Natural killer cell (primary cell): ENCODE results near the gene GPR4. TPM values are rescaled to one million over a fixed set of nuclear protein-coding genes. Genes with fewer than 3 reads are reported as not detected.
A peak's percentile ranks its signal among the peaks of the same experiment; 100 is the strongest.

Source experiments
- ATAC-seq, 3 donors: fragments of 150-1000 bp in 2 of 3; fragments of 200-7000 bp in 1 of 3; cut with Tn5 transposase; 1 replicate in 1 of 3; 2 replicates in 2 of 3; pipeline ENCODE4 v1.10.0; 2021; ENCODE audit warnings: mild to moderate bottlenecking in 2 of 3, moderate library complexity in 2 of 3
- DNase-seq, 2 donors: peaks; one replicate each; pipeline versions ENCODE4 v3.0.0 to v3.0.0-alpha.2; 2013 to 2021; ENCODE audit warnings: mixed read lengths in 1 of 2
- H3K27ac ChIP-seq: one replicate; pipeline ENCODE4 v1.5.1; 2013; ENCODE audit warnings: mild to moderate bottlenecking, low read length
- H3K27me3 ChIP-seq: one replicate; pipeline ENCODE4 v1.6.1; 2013; ENCODE audit warnings: low read length; ENCODE audit not compliant: control insufficient read depth, insufficient read depth
- H3K36me3 ChIP-seq: one replicate; pipeline ENCODE4 v1.6.1; 2013; ENCODE audit warnings: low read length; ENCODE audit not compliant: control insufficient read depth, insufficient read depth
- H3K4me1 ChIP-seq: one replicate; pipeline ENCODE4 v1.6.1; 2013; ENCODE audit warnings: low read length; ENCODE audit not compliant: control insufficient read depth, insufficient read depth
- H3K4me3 ChIP-seq: one replicate; pipeline ENCODE4 v1.5.1; 2013; ENCODE audit warnings: low read length
- H3K9me3 ChIP-seq: one replicate; pipeline ENCODE4 v1.6.1; 2013; ENCODE audit warnings: low read length; ENCODE audit not compliant: control insufficient read depth, insufficient read depth
- H3K27ac Mint-ChIP-seq, 2 donors: one replicate each; pipeline ENCODE4 v1.8.0; 2022; ENCODE audit warnings: mild to moderate bottlenecking in 2 of 2, mixed read lengths in 2 of 2, moderate library complexity in 1 of 2
- H3K27me3 Mint-ChIP-seq, 2 donors: one replicate each; pipeline ENCODE4 v1.8.0; 2022; ENCODE audit warnings: low read depth in 2 of 2, mixed read lengths in 2 of 2
- H3K36me3 Mint-ChIP-seq: one replicate; pipeline ENCODE4 v1.8.0; 2022; ENCODE audit warnings: mixed read lengths
- H3K4me1 Mint-ChIP-seq, 2 donors: one replicate each; pipeline ENCODE4 v1.8.0; 2022; ENCODE audit warnings: mixed read lengths in 2 of 2
- H3K4me3 Mint-ChIP-seq: one replicate; pipeline ENCODE4 v1.8.0; 2022; ENCODE audit warnings: mild to moderate bottlenecking, moderate library complexity, mixed read lengths
- H3K9me3 Mint-ChIP-seq, 2 donors: one replicate each; pipeline ENCODE4 v1.8.0; 2022; ENCODE audit warnings: mixed read lengths in 2 of 2
- WGBS: methylation state at CpG from one replicate; pipeline ENCODE4 v1.1.7; 2013; ENCODE audit warnings: missing lambda C conversion rate; ENCODE audit not compliant: insufficient coverage; 5-methylcytosine and 5-hydroxymethylcytosine counted together
- intact Hi-C: fragments of 100-400 bp; cut with micrococcal nuclease; formaldehyde crosslinking; loops from one replicate; pipeline ENCODE4 v1.14.2; 2022
- total RNA-seq, 4 donors: library from RNA; stranded (reverse); fragments of 120-200 nt in 1 of 4; gene quantifications; one replicate each; pipeline versions ENCODE4 v1.2.3 to v1.2.4, GENCODE V29; 2013 to 2022
- TF ChIP-seq, protein P1 (sequence below): fragments of 200-600 bp; IDR thresholded peaks from one replicate; pipeline ENCODE4 v1.8.0; 2022; ENCODE audit warnings: antibody characterized with exemption

GPR4 gene
- total RNA-seq, 3 donors from 2014 or later (not counting 1 experiment from before 2014, with no cell fraction given), result 0.12 to 0.13 TPM; not detected in 1

GRCh38 chr19:45645631-45646344 is 43.8 kb upstream of the GPR4 start:
- Histone ChIP-seq H3K27ac (peak overlapping the region; percentile 9), H3K27me3 (no peaks in the 10 kb centered on the region), H3K36me3 (no peaks in the 10 kb centered on the region), H3K9me3 (no peaks in the 10 kb centered on the region), H3K4me1 (peaks cover 47% of the 10 kb centered on the region), H3K4me3 (peak overlapping the region; percentile 29)
- H3K36me3 Mint-ChIP-seq, result no peaks in the 10 kb centered on the region
- peaks cover 33 to 51% of the 10 kb centered on the region in 2 donors for H3K4me1 Mint-ChIP-seq
- intact Hi-C loops, result loop anchor here (10.0 kb wide), 2 partner anchors 191 to 241 kb away; partner anchors contain the start of genes POLR1G and PPP1R13L
- H3K4me3 Mint-ChIP-seq, result peak overlapping the region; percentile 89
- H3K9me3 Mint-ChIP-seq, result peaks cover 0 to 4% of the 10 kb centered on the region in 2 donors
- DNase-seq, result peak; percentile 74 to 90
- TF ChIP-seq, protein P1, sequence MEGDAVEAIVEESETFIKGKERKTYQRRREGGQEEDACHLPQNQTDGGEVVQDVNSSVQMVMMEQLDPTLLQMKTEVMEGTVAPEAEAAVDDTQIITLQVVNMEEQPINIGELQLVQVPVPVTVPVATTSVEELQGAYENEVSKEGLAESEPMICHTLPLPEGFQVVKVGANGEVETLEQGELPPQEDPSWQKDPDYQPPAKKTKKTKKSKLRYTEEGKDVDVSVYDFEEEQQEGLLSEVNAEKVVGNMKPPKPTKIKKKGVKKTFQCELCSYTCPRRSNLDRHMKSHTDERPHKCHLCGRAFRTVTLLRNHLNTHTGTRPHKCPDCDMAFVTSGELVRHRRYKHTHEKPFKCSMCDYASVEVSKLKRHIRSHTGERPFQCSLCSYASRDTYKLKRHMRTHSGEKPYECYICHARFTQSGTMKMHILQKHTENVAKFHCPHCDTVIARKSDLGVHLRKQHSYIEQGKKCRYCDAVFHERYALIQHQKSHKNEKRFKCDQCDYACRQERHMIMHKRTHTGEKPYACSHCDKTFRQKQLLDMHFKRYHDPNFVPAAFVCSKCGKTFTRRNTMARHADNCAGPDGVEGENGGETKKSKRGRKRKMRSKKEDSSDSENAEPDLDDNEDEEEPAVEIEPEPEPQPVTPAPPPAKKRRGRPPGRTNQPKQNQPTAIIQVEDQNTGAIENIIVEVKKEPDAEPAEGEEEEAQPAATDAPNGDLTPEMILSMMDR, result no peak
- peak; percentile 45 to 58 (median 55) for ATAC-seq
- WGBS, result under 1% methylated on average over 20 of the region's 27 CpGs
- no peaks in the 10 kb centered on the region for H3K27me3 Mint-ChIP-seq
- H3K27ac Mint-ChIP-seq, result peak overlapping the region; percentile 80 to 96

DNA sequence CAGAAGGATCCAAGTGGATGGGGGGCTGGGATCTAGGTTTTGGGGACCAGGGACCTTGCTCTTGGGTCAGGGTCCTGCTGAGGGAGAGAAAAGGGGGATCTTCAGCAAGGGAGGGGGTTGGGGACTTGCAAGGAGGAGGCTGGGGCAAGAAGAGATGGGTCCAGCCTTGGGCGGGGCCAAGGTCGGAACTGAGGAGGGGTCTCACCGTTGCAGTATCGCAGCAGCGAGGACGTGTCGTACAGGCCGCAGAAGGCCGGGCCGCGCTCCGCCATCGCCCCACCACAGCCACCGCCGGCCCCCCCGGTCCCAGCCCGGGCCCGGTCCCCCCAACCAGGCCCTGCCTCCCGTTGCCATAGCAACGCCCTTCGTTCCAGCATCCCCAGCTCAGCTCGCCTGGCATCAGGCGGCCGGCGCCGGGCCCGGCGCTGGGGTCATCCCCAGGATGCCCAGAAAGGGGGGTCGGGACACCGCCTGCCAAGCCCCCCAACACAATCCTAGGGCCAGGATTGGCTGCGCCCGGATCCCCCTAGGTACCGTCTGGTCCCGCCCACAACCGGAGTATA is 43.1 kb upstream of the GPR4 start:
- Histone ChIP-seq H3K27ac (peak overlapping the region; percentile 11), H3K4me3 (peak overlapping the region; percentile 29), H3K4me1 (peaks cover 54% of the 10 kb centered on the region), H3K9me3 (no peaks in the 10 kb centered on the region), H3K27me3 (no peaks in the 10 kb centered on the region), H3K36me3 (no peaks in the 10 kb centered on the region)
- Mint-ChIP-seq H3K4me1 (peaks cover 39 to 57% of the 10 kb centered on the region in 2 donors), H3K27me3 (no peaks in the 10 kb centered on the region), H3K4me3 (peak overlapping the region; percentile 89), H3K27ac (peak overlapping the region; percentile 80 to 96), H3K36me3 (no peaks in the 10 kb centered on the region), H3K9me3 (peaks cover 0 to 4% of the 10 kb centered on the region in 2 donors)
- DNase-seq, result no peak
- no peak for ATAC-seq
- WGBS, result 15% methylated on average over 32 of the region's 35 CpGs
- TF ChIP-seq, protein P1, result no peak
- intact Hi-C loops, result loop anchor here (10.0 kb wide), 2 partner anchors 190 to 240 kb away; partner anchors contain the start of genes POLR1G and PPP1R13L

- peak overlapping the region in 1 of 2 donors; percentile 96 for H3K27ac Mint-ChIP-seq
- Histone ChIP-seq H3K27ac (no peak overlapping the region), H3K27me3 (no peaks in the 10 kb centered on the region), H3K36me3 (no peaks in the 10 kb centered on the region), H3K4me3 (no peak overlapping the region), H3K4me1 (peaks cover 63% of the 10 kb centered on the region), H3K9me3 (no peaks in the 10 kb centered on the region)
- H3K27me3 Mint-ChIP-seq, result no peaks in the 10 kb centered on the region
- no peak for ATAC-seq
- TF ChIP-seq, protein P1, result no peak
- peaks cover 0 to 4% of the 10 kb centered on the region in 2 donors for H3K9me3 Mint-ChIP-seq
- DNase-seq, result peak in 1 of 2 donors; percentile 23
- H3K4me3 Mint-ChIP-seq, result peak overlapping the region; percentile 40
- no peaks in the 10 kb centered on the region for H3K36me3 Mint-ChIP-seq
- intact Hi-C loops, result loop anchor here (1.0 to 10.0 kb wide), 4 partner anchors 37 to 239 kb away; partner anchors contain the start of genes POLR1G and PPP1R13L
- 45% methylated on average over 13 of the region's 14 CpGs for WGBS
- peaks cover 41 to 62% of the 10 kb centered on the region in 2 donors for H3K4me1 Mint-ChIP-seq
These were observed 42.1 kb upstream of the GPR4 start for GRCh38 chr19:45643927-45644771.
